ENCODE results near the gene CAGE1. TPM values are rescaled to one million over a fixed set of nuclear protein-coding genes. Genes with fewer than 3 reads are reported as not detected.
"Not testable (repeated sequence)": the region's sequence is repeated elsewhere in the genome, so short reads cannot be mapped to it uniquely, and the experiment has no call there.

Gene CAGE1
- total RNA-seq, 4 donors from 2014 or later: not detected

DNA sequence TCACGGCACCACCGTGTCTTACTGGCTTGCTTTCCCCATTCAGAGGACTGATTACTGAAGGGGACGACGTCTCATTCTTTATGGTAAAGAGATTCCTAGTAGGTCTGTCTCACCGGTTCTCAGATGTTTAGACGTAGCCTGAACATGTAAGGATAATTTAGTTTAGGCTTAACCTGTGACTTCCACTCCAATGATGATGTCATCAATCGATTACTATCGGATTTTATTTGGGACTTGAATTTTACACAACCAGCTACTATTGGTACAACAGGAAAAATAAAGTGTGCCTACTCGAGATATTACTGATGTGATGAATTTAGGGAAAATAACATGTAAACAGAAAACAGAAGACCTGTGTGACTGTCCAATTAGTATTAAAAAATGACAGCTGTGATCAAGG lies 72.0 kb downstream of the CAGE1 start:
- Histone ChIP-seq H3K4me1 (peaks cover 0 to 7% (median 0%) of the 10 kb centered on the region in 4 donors), H3K27ac (no peak overlapping the region), H3K36me3 (no peaks in the 10 kb centered on the region), H3K4me3 (no peak overlapping the region), H3K9me3 (no peaks in the 10 kb centered on the region), H3K27me3 (no peaks in the 10 kb centered on the region)
- DNase-seq (ENCODE audit: low spot score in 2 of 2): no peak
- WGBS, 2 donors: 87 to 90% methylated on average over 9 of the region's 9 CpGs
- no peak for TF ChIP-seq CTCF (IDR thresholded peaks at IDR 0.05)
- no peak for TF ChIP-seq EP300 (IDR thresholded peaks at IDR 0.05)
- TF ChIP-seq POLR2A (IDR thresholded peaks at IDR 0.05): no peak

DNA sequence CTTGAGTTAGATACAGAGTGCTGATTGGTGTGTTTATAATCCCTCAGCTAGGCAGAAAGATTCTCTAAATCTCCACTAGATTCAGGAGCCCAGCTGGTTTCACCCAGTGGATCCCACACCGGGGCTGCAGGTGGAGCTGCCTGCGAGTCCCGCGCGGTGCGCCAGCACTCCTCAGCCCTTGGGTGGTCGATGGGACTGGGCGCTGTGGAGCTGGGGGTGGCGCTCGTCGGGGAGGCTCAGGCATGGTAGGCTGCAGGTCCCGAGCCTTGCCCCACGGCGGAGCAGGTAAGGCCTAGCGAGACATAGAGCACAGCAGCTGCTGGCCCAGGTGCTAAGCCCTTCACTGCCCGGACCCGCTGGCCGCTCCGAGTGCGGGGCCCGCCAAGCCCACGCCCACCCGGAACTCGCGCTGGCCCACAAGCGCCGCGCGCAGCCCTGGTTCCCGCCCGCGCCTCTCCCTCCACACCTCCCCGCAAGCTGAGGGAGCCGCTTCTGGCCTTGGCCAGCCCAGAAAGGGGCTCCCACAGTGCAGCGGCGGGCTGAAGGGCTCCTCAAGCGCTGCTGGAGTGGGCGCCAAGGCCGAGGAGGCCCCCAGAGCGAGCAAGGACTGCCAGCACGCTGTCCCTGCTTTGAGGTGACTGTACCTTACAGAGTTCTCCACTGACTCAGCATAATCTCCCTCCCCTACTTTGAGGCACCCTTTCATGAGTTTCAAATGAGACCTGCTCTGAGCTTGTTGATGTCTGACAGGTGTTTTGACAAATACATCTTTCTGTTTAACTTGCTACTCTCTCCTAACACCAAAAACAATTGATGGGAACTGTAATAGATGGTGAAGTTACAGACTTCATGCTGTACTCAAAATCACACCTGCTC lies 72.6 kb downstream of the CAGE1 start:
- Histone ChIP-seq H3K9me3 (no peaks in the 10 kb centered on the region), H3K27me3 (no peaks in the 10 kb centered on the region), H3K36me3 (no peaks in the 10 kb centered on the region), H3K4me3 (no peak overlapping the region), H3K27ac (no peak overlapping the region), H3K4me1 (peaks cover 0 to 12% (median under 1%) of the 10 kb centered on the region in 4 donors)
- no peak for DNase-seq (ENCODE audit: low spot score in 2 of 2)
- TF ChIP-seq POLR2A (IDR thresholded peaks at IDR 0.05): no peak
- TF ChIP-seq EP300 (IDR thresholded peaks at IDR 0.05): no peak
- no peak for TF ChIP-seq CTCF (IDR thresholded peaks at IDR 0.05)
- WGBS, 2 donors: 95 to 98% methylated on average over 33 to 36 of the region's 41 CpGs

GRCh38 chr6:7315948-7316365 lies 73.6 kb downstream of the CAGE1 start:
- Histone ChIP-seq H3K4me1 (peaks cover 0 to 21% (median 8%) of the 10 kb centered on the region in 4 donors), H3K27me3 (no peaks in the 10 kb centered on the region), H3K4me3 (no peak overlapping the region), H3K9me3 (no peaks in the 10 kb centered on the region), H3K36me3 (no peaks in the 10 kb centered on the region), H3K27ac (no peak overlapping the region)
- 89 to 92% methylated on average over 6 of the region's 6 CpGs for WGBS, 2 donors
- DNase-seq (ENCODE audit: low spot score in 2 of 2): no peak
- TF ChIP-seq EP300 (IDR thresholded peaks at IDR 0.05): no peak
- TF ChIP-seq CTCF (IDR thresholded peaks at IDR 0.05): no peak
- TF ChIP-seq POLR2A (IDR thresholded peaks at IDR 0.05): no peak

DNA sequence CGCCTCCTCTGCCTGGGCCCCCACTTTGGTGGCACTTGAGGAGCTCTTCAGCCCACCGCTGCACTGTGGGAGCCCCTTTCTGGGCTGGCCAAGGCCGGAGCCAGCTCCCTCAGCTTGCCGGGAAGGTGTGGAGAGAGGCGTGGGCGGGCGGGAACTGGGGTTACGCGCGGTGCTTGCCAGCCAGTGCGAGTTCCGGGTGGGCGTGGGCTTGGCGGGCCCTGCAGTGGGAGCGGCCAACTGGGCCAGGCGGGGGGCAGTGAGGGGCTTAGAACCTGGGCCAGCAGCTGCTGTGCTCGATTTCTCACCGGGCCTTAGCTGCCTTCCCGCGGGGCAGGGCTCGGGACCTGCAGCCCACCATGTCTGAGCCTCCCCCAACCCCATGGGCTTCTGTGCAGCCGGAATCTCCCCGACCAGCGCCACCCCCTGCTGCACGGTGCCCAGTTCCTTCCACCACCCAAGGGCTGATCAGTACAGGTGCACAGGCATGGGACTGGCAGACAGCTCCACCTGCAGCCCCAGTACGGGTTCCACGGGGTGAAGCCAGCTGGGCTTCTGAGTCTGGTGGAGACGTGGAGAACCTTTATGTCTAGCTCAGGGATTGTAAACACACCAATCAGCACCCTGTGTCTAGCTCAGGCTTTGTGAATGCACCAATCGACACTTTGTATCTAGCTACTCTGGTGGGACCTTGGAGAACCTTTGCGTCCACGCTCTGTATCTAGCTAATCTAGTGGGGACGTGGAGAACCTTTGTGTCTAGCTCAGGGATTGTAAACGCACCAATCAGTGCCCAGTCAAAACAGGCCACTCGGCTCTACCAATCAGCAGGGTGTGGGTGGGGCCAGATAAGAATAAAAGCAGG lies 74.2 kb downstream of the CAGE1 start:
- not testable (repeated sequence) for H3K36me3 ChIP-seq; H3K27me3 ChIP-seq; H3K9me3 ChIP-seq; H3K27ac ChIP-seq; DNase-seq (ENCODE audit: low spot score in 2 of 2); H3K4me3 ChIP-seq
- peaks cover 0 to 27% (median 12%) of the 10 kb centered on the region in 4 donors for H3K4me1 ChIP-seq
- 93 to 95% methylated on average over 25 to 27 of the region's 34 CpGs for WGBS, 2 donors

GRCh38 chr6:7314414-7314813 lies 75.1 kb downstream of the CAGE1 start:
- Histone ChIP-seq H3K9me3 (no peaks in the 10 kb centered on the region), H3K36me3 (peaks cover 0 to 4% (median 0%) of the 10 kb centered on the region in 3 donors), H3K27me3 (no peaks in the 10 kb centered on the region), H3K4me1 (peaks cover 0 to 32% (median 13%) of the 10 kb centered on the region in 4 donors), H3K27ac (no peak overlapping the region), H3K4me3 (no peak overlapping the region)
- WGBS, 2 donors: 89 to 96% methylated on average over 7 of the region's 7 CpGs
- TF ChIP-seq CTCF (IDR thresholded peaks at IDR 0.05): no peak
- no peak for TF ChIP-seq EP300 (IDR thresholded peaks at IDR 0.05)
- TF ChIP-seq POLR2A (IDR thresholded peaks at IDR 0.05): no peak
- DNase-seq (ENCODE audit: low spot score in 2 of 2): no peak

Measured in tibial nerve (tissue), 4 donors.